K562 (cell line): ENCODE results near the gene TTC9B. TPM values are rescaled to one million over a fixed set of nuclear protein-coding genes. Genes with fewer than 3 reads are reported as not detected.

Experiments used
- ATAC-seq: fragments of 200-7000 bp; cut with Tn5 transposase; 3 replicates; pipeline ENCODE4 v1.9.1; 2020; ENCODE audit warnings: moderate library complexity
- BruUV-seq: library from RNA; stranded (reverse); fragments of 400-500 nt; replicated peaks from 2 replicates; lab custom pipeline; 2021; lab: Mats Ljungman, UMichigan
- CTCF ChIA-PET: fragments of 300-600 bp; formaldehyde crosslinking; extraction: SDS; loops from one replicate; lab custom pipeline; 2021; ENCODE audit warnings: low intra/inter-chr PET ratio; lab: Yijun Ruan, JAX
- POLR2A ChIA-PET: fragments of 300-600, 350-650 bp; sonication (Branson Sonifier 250); formaldehyde crosslinking; extraction: SDS; loops from one replicate; lab custom pipeline; 2021; ENCODE audit warnings: antibody characterized with exemption, inconsistent platforms; lab: Yijun Ruan, JAX
- DNase-seq, 4 experiments: peaks; one replicate each; pipeline versions ENCODE4 v3.0.0 to v3.0.0-alpha.2; 2011 to 2018; ENCODE audit warnings: low spot score in 3 of 4, mixed read lengths in 3 of 4; ENCODE audit errors: extremely low read depth in 1 of 4
- FAIRE-seq: peaks from 2 replicates; lab custom pipeline; 2011; peaks lifted over from hg19 to GRCh38; lab: Jason Lieb, UNC
- H2AFZ ChIP-seq: 2 replicates; pipeline ENCODE4 v1.6.0; 2011; ENCODE audit warnings: low read depth, low read length, control low read depth, inconsistent platforms
- H3K27ac ChIP-seq: fragments of 200-600 bp; 3 replicates; pipeline ENCODE4 v1.8.0; 2011; ENCODE audit warnings: low read depth, mild to moderate bottlenecking, control low read depth, inconsistent platforms, low read length, moderate library complexity, mixed read lengths; ENCODE audit errors: extremely low read depth
- H3K27me3 ChIP-seq, 2 experiments: fragments of 300-600 bp in 1 of 2; 2 replicates in 1 of 2; 3 replicates in 1 of 2; pipeline versions ENCODE4 v1.6.0 to v1.8.0; 2011; ENCODE audit warnings: inconsistent platforms in 2 of 2, low read length in 2 of 2, mild to moderate bottlenecking in 1 of 2, mixed read lengths in 1 of 2, moderate library complexity in 1 of 2; ENCODE audit not compliant: control insufficient read depth in 2 of 2, insufficient read depth in 2 of 2
- H3K36me3 ChIP-seq: fragments of 300-600 bp; 3 replicates; pipeline ENCODE4 v1.8.0; 2011; ENCODE audit warnings: mild to moderate bottlenecking, low read length, inconsistent platforms; ENCODE audit not compliant: control insufficient read depth, insufficient read depth
- H3K4me1 ChIP-seq, 2 experiments: fragments of 200-600 bp in 1 of 2; replicated peaks in 1 of 2; 2 replicates in 1 of 2; 3 replicates in 1 of 2; pipeline versions ENCODE4 v1.5.1 to v1.8.0; 2011; ENCODE audit warnings: inconsistent platforms in 2 of 2, low read length in 2 of 2, mild to moderate bottlenecking in 1 of 2, mixed read lengths in 1 of 2, moderate library complexity in 1 of 2; ENCODE audit not compliant: control insufficient read depth in 2 of 2, insufficient read depth in 2 of 2
- H3K4me2 ChIP-seq: 2 replicates; pipeline ENCODE4 v1.6.1; 2011; ENCODE audit warnings: low read length, control low read depth, inconsistent platforms, mixed read lengths; ENCODE audit not compliant: insufficient read depth
- H3K4me3 ChIP-seq: fragments of 200-600 bp; sonication (generic), shearing (Covaris generic); 2 replicates; pipeline ENCODE4 v1.5.1; 2016; ENCODE audit warnings: control low read depth, inconsistent platforms
- H3K79me2 ChIP-seq: fragments of 200-600 bp; 3 replicates; pipeline ENCODE4 v1.8.0; 2011; ENCODE audit warnings: low read length, inconsistent platforms; ENCODE audit not compliant: control insufficient read depth, insufficient read depth
- H3K9ac ChIP-seq, 2 experiments: 2 replicates each; pipeline versions ENCODE4 v1.6.0 to v1.6.1; 2011; ENCODE audit warnings: low read depth in 2 of 2, low read length in 2 of 2, control low read depth in 1 of 2, inconsistent platforms in 1 of 2, mild to moderate bottlenecking in 1 of 2, mixed read lengths in 1 of 2; ENCODE audit not compliant: insufficient read depth in 1 of 2
- H3K9me1 ChIP-seq: one replicate; pipeline ENCODE4 v1.6.0; 2011; ENCODE audit warnings: inconsistent platforms, mild to moderate bottlenecking, low read length, moderate library complexity; ENCODE audit not compliant: control insufficient read depth, insufficient read depth
- H3K9me3 ChIP-seq: replicated peaks from 2 replicates; pipeline ENCODE4 v1.5.1; 2011; ENCODE audit warnings: low read depth, low read length, inconsistent platforms; ENCODE audit not compliant: control insufficient read depth, insufficient read depth
- H4K20me1 ChIP-seq: replicated peaks from 2 replicates; pipeline ENCODE4 v1.6.1; 2011; ENCODE audit warnings: low read length, inconsistent platforms, mixed read lengths; ENCODE audit not compliant: control insufficient read depth, insufficient read depth
- BRF1 ChIP-seq: IDR thresholded peaks from 3 replicates; pipeline ENCODE4 v1.6.1; 2011; ENCODE audit warnings: borderline replicate concordance, mild to moderate bottlenecking; ENCODE audit not compliant: insufficient read length; ENCODE audit errors: extremely low read depth
- CBX2 ChIP-seq: fragments of 200-600 bp; sonication (generic); IDR thresholded peaks from one replicate; pipeline ENCODE4 v1.6.1; 2012; ENCODE audit warnings: mild to moderate bottlenecking, low read length, inconsistent platforms; ENCODE audit not compliant: insufficient read depth, poor library complexity, severe bottlenecking
- CEBPB ChIP-seq: fragments of 450-650 bp; IDR thresholded peaks from 2 replicates; pipeline ENCODE4 v1.6.1; 2016; ENCODE audit warnings: missing genetic modification characterization, missing compliant biosample characterization
- HNRNPUL1 ChIP-seq: fragments of 200-400 bp; formaldehyde crosslinking; IDR thresholded peaks from 2 replicates; pipeline ENCODE4 v1.6.1; 2017; ENCODE audit warnings: low read length
- JUND ChIP-seq, 2 experiments: IDR thresholded peaks; 2 replicates in 1 of 2; 3 replicates in 1 of 2; pipeline ENCODE4 v1.6.1; 2011; ENCODE audit warnings: borderline replicate concordance in 2 of 2, low read depth in 2 of 2, low read length in 2 of 2, improper control_type of control experiment in 1 of 2, missing biosample characterization in 1 of 2, missing genetic modification characterization in 1 of 2, missing genetic modification reagents in 1 of 2
- NFIC ChIP-seq: fragments of 450-650 bp; IDR thresholded peaks from 2 replicates; pipeline ENCODE4 v1.6.1; 2017; ENCODE audit warnings: mild to moderate bottlenecking, inconsistent platforms
- RBFOX2 ChIP-seq: fragments of 200-400 bp; formaldehyde crosslinking; IDR thresholded peaks from 2 replicates; pipeline ENCODE4 v1.6.1; 2017; ENCODE audit warnings: low read depth, mild to moderate bottlenecking, low read length, moderate library complexity
- RBM25 ChIP-seq: fragments of 200-400 bp; formaldehyde crosslinking; IDR thresholded peaks from 2 replicates; pipeline ENCODE4 v1.6.1; 2018; ENCODE audit warnings: low read length, low read depth, moderate library complexity; ENCODE audit not compliant: severe bottlenecking
- SPI1 ChIP-seq: IDR thresholded peaks from 2 replicates; pipeline ENCODE4 v1.6.1; 2011; ENCODE audit warnings: low read depth, low read length, control low read depth, borderline replicate concordance
- ZKSCAN8 ChIP-seq: fragments of 200-800 bp; sonication (Bioruptor generic); IDR thresholded peaks from 2 replicates; pipeline ENCODE4 v1.6.1; 2016; ENCODE audit warnings: missing genetic modification characterization, missing compliant biosample characterization
- ZNF121 ChIP-seq: sonication (generic); formaldehyde crosslinking; conservative IDR thresholded peaks from 2 replicates; pipeline ENCODE4 v1.8.0; 2022; ENCODE audit warnings: missing genetic modification reagents
- ZNF76 ChIP-seq: fragments of 250-450 bp; sonication (Bioruptor Pico); IDR thresholded peaks from 2 replicates; pipeline ENCODE4 v1.4.0; 2020; ENCODE audit warnings: mild to moderate bottlenecking, moderate library complexity, borderline replicate concordance
- ZSCAN32 ChIP-seq: fragments of 450-650 bp; formaldehyde crosslinking; IDR thresholded peaks from 2 replicates; pipeline ENCODE4 v1.4.0; 2020; ENCODE audit warnings: mild to moderate bottlenecking, moderate library complexity
- WGBS: fragments of 100-300 bp; shearing (Covaris generic); methylation state at CpG from one replicate; pipeline ENCODE4 v1.1.6; 2016; ENCODE audit warnings: low coverage, mixed read lengths; ENCODE audit not compliant: insufficient coverage; ENCODE audit errors: missing lambda C conversion rate; 5-methylcytosine and 5-hydroxymethylcytosine counted together
- in situ Hi-C: fragments of 300-500 bp; cut with MboI; formaldehyde crosslinking; loops from 4 replicates; pipeline ENCODE4 v1.15.0; 2018; ENCODE audit warnings: inconsistent platforms, mixed read lengths
- intact Hi-C: fragments of 100-400 bp; cut with micrococcal nuclease; formaldehyde crosslinking; loops from 2 replicates; pipeline ENCODE4 v1.14.2; 2022
- polyA plus RNA-seq, 8 experiments: library from polyadenylated mRNA; depleted of rRNA in 4 of 8; stranded (reverse) in 5 of 8; unstranded in 3 of 8; fragments of >200 nt; fragmentation: Nextera tagmentation in 2 of 8; fragmentation: Illumina TruSeq in 1 of 8; extraction: Ambion mirVana in 2 of 8; extraction: Trizol in 1 of 8; gene quantifications; 2 replicates each; pipeline versions ENCODE4 v1.2.1 to v1.2.3, GENCODE V29; 2011 to 2014; ENCODE audit warnings: inconsistent platforms in 1 of 8, missing spikeins in 1 of 8
- total RNA-seq, 7 experiments: library from RNA; depleted of rRNA in 6 of 7; stranded (reverse); fragments of >200 nt in 6 of 7; fragmentation: Illumina TruSeq in 2 of 7; extraction: Trizol in 2 of 7; gene quantifications; 2 replicates each; pipeline versions ENCODE4 v1.2.1 to v1.2.3, GENCODE V29; 2011 to 2021; ENCODE audit warnings: low replicate concordance in 1 of 7
- TF ChIP-seq, protein P1 (sequence below), 2 experiments: fragments of 200-800 bp in 1 of 2; sonication (Bioruptor generic) in 1 of 2; sonication (generic) in 1 of 2; formaldehyde crosslinking in 1 of 2; IDR thresholded peaks in 1 of 2; conservative IDR thresholded peaks in 1 of 2; 2 replicates each; pipeline versions ENCODE4 v1.5.0 to v1.6.1; 2016 to 2020; ENCODE audit warnings: missing compliant biosample characterization in 1 of 2, missing genetic modification characterization in 1 of 2, missing genetic modification reagents in 1 of 2

The TTC9B gene
- total and polyA plus RNA-seq, 9 of the 15 experiments (the other 6 are each of a cell fraction or from before 2014, with no cell fraction given): 0.06 to 0.14 TPM; not detected in 7

- TF ChIP-seq, protein P1, sequence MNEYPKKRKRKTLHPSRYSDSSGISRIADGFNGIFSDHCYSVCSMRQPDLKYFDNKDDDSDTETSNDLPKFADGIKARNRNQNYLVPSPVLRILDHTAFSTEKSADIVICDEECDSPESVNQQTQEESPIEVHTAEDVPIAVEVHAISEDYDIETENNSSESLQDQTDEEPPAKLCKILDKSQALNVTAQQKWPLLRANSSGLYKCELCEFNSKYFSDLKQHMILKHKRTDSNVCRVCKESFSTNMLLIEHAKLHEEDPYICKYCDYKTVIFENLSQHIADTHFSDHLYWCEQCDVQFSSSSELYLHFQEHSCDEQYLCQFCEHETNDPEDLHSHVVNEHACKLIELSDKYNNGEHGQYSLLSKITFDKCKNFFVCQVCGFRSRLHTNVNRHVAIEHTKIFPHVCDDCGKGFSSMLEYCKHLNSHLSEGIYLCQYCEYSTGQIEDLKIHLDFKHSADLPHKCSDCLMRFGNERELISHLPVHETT (CRISPR knock-in tag; conservative IDR thresholded peaks at IDR 0.05 in 1 of 2, IDR thresholded peaks at IDR 0.05 in 1 of 2): peak in 1 of 2 experiments; percentile 77; a peak in 1 of 4 replicates
- TF ChIP-seq BRF1 (no peak), CBX2 (no peak), HNRNPUL1 (no peak), CEBPB (tag) (no peak), RBFOX2 (peak; percentile 69)
Measured at GRCh38 chr19:40190891-40191835, 27.0 kb downstream of the TTC9B start, which contains the start of gene MAP3K10 (continued).

- H3K79me2 ChIP-seq: no peaks in the 10 kb centered on the region
- no peaks in the 10 kb centered on the region for H4K20me1 ChIP-seq
- H3K4me3 ChIP-seq: no peak overlapping the region
- no peaks in the 10 kb centered on the region for H3K4me1 ChIP-seq
- in situ Hi-C loops (no loop called here), intact Hi-C loops (no loop called here)
- no peaks in the 10 kb centered on the region for H3K36me3 ChIP-seq
- ChIA-PET POLR2A (interaction anchor here (0.6 kb wide), 1 partner anchor 508 kb away, joined by 5 read pairs; no protein-coding TSS in a partner anchor), CTCF (no interaction called here)
- no peaks in the 10 kb centered on the region for H3K9me1 ChIP-seq
- DNase-seq (no peak), FAIRE-seq (peak; percentile 23), ATAC-seq (no peak)
- no TSS peak for BruUV-seq
- H3K27ac ChIP-seq: no peak overlapping the region
- 0% methylated on average over 1 of the region's 1 CpG for WGBS
- H2AFZ ChIP-seq: no peak overlapping the region
- no peaks in the 10 kb centered on the region for H3K9me3 ChIP-seq
- no peak overlapping the region for H3K4me2 ChIP-seq
- peaks cover 6 to 8% of the 10 kb centered on the region in 2 experiments; a peak in 2 of 5 replicates for H3K27me3 ChIP-seq
- TF ChIP-seq ZSCAN32 (no peak), ZNF76 (CRISPR knock-in tag) (no peak), JUND (IDR thresholded peaks at IDR 0.05; ENCODE audit: borderline replicate concordance, low read depth, low read length) (no peak), JUND (tag; IDR thresholded peaks at IDR 0.05; ENCODE audit: borderline replicate concordance, low read depth, low read length) (no peak), ZKSCAN8 (CRISPR knock-in tag) (no peak), NFIC (no peak), ZNF121 (peak; percentile 63; the same call in 1 of the 2 replicates), RBM25 (peak; percentile 16), SPI1 (no peak)
- no peak overlapping the region for H3K9ac ChIP-seq
Measured at GRCh38 chr19:40184273-40184672, 33.9 kb downstream of the TTC9B start.
